Measurements from ENCODE around the gene MDM4. TPM values are rescaled to one million over a fixed set of nuclear protein-coding genes. Genes with fewer than 3 reads are reported as not detected.
"Not testable (repeated sequence)": the region's sequence is repeated elsewhere in the genome, so short reads cannot be mapped to it uniquely, and the experiment has no call there.

Gene MDM4
- total and polyA plus RNA-seq, 8 donors: 13.5 to 53.0 (median 35.9) TPM

GRCh38 chr1:204520834-204521709 lies 4.9 kb downstream of the MDM4 start:
- Histone ChIP-seq H3K27me3 (no peaks in the 10 kb centered on the region), H3K9me3 (no peaks in the 10 kb centered on the region), H3K4me1 (peaks cover 0 to 13% (median 7%) of the 10 kb centered on the region in 3 donors), H3K36me3 (peaks cover 0 to 6% (median 5%) of the 10 kb centered on the region in 3 donors), H3K4me3 (no peak overlapping the region), H3K27ac (no peak overlapping the region)
- DNase-seq (no peak), ATAC-seq (no peak), FAIRE-seq (no peak)
- intact Hi-C loops (cut with DNase I): no loop called here
- WGBS, 2 donors: 51 to 61% methylated on average over 5 of the region's 5 CpGs
- TF ChIP-seq CTCF (IDR thresholded peaks at IDR 0.05): no peak

- peaks cover 4 to 16% (median 15%) of the 10 kb centered on the region in 3 donors for H3K36me3 ChIP-seq
- not testable (repeated sequence) for ATAC-seq
Observed at GRCh38 chr1:204521941-204522521, 5.8 kb downstream of the MDM4 start.

DNA sequence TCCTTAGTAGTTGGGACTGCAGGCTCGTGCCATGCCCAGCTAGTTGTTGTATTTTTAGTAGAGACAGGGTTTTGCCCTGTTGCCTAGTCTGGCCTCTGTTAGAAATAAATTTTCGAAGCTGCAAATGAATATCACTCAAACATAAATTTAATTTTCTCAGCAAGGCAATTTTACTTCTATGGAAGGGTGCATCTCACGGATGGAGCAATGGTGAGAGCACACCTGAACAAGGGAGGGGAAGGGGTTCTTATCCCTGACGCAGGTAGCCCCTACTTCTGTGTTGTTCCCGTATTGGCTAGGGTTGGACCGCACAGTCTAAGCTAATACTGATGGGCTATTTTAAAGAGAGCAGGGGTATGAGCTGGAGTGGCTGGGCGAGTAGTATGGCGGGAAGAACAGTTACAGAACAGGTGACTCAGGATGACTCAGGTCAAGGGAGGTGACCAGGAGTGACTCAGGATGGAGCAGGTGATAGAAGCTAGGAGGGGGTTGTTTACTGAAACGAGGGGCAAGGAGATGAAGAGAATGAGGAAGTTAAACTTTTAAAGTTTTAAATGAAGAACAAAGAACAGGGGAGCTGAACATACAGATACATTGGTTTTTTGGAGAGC lies 7.5 kb downstream of the MDM4 start:
- intact Hi-C loops (cut with DNase I): no loop called here
- H3K36me3 ChIP-seq: peaks cover 4 to 28% (median 25%) of the 10 kb centered on the region in 3 donors

More at GRCh38 chr1:204521941-204522521, 5.8 kb downstream of the MDM4 start:
- H3K27me3 ChIP-seq; H3K9me3 ChIP-seq; DNase-seq; H3K27ac ChIP-seq; FAIRE-seq; intact Hi-C loops (cut with DNase I); H3K4me3 ChIP-seq: not testable (repeated sequence)
- peaks cover 0 to 13% (median 7%) of the 10 kb centered on the region in 3 donors for H3K4me1 ChIP-seq
- WGBS, 2 donors: 88 to 89% methylated on average over 5 of the region's 5 CpGs

DNA sequence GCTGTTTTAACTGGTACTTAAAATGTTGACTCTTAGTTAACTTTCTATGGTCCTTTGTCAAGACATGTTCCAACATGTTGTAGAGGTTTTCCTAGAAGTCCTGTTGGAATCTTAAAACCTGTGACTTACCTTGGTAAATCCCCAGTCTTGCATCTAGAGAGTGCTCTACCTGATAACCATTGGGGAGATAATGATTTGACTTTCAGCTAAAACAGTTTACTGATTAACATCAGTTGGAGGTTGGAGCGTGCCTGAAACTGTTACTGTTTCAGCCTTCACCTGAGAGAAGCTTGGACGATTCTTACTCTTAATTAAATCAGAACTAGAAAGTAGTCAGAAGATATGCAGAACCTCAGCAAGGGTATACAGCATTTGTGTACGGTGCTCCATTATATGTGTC lies 8.8 kb downstream of the MDM4 start:
- no peak for DNase-seq
- Histone ChIP-seq H3K9me3 (no peaks in the 10 kb centered on the region), H3K4me3 (no peak overlapping the region), H3K36me3 (peaks cover 4 to 37% (median 34%) of the 10 kb centered on the region in 3 donors), H3K27ac (no peak overlapping the region), H3K4me1 (peaks cover 0 to 5% (median 0%) of the 10 kb centered on the region in 3 donors), H3K27me3 (no peaks in the 10 kb centered on the region)
- no peak for FAIRE-seq
- intact Hi-C loops (cut with DNase I): no loop called here
- no peak for TF ChIP-seq CTCF (IDR thresholded peaks at IDR 0.05)
- WGBS, 2 donors: 58 to 60% methylated on average over 3 of the region's 3 CpGs
- ATAC-seq: peak in 1 of 4 donors; percentile 22

More for the DNA sequence above, 7.5 kb downstream of the MDM4 start:
- Histone ChIP-seq H3K9me3 (no peaks in the 10 kb centered on the region), H3K27ac (no peak overlapping the region), H3K4me1 (peaks cover 0 to 5% (median 0%) of the 10 kb centered on the region in 3 donors), H3K27me3 (no peaks in the 10 kb centered on the region), H3K4me3 (no peak overlapping the region)
- ATAC-seq (peak in 3 of 4 donors; percentile 24 to 54 (median 44)), DNase-seq (no peak), FAIRE-seq (no peak)
- TF ChIP-seq CTCF (IDR thresholded peaks at IDR 0.05): no peak
- 87 to 92% methylated on average over 9 of the region's 9 CpGs for WGBS, 2 donors

- no peak for TF ChIP-seq CTCF (IDR thresholded peaks at IDR 0.05)
- Histone ChIP-seq H3K4me1 (peaks cover 0 to 11% (median 8%) of the 10 kb centered on the region in 3 donors), H3K9me3 (no peaks in the 10 kb centered on the region), H3K36me3 (peaks cover 4 to 53% (median 44%) of the 10 kb centered on the region in 3 donors), H3K27me3 (no peaks in the 10 kb centered on the region), H3K4me3 (no peak overlapping the region), H3K27ac (no peak overlapping the region)
- DNase-seq: no peak
- no peak for ATAC-seq
- WGBS, 2 donors: 89 to 95% methylated on average over 5 of the region's 5 CpGs
- intact Hi-C loops (cut with DNase I): no loop called here
- FAIRE-seq: no peak
Observed at GRCh38 chr1:204528241-204528640, 12.0 kb downstream of the MDM4 start.
